BE2C (cell line): ENCODE measurements around the gene DYNLT3.
A peak's percentile ranks its signal among the peaks of the same experiment; 100 is the strongest.

Experiments used
- DNase-seq: peaks from one replicate; pipeline ENCODE4 v3.0.0-alpha.2; 2020
- H3K27me3 ChIP-seq: fragments of 250-450 bp; sonication (Bioruptor Pico); 2 replicates; pipeline ENCODE4 v1.5.1; 2020; ENCODE audit warnings: mild to moderate bottlenecking
- H3K36me3 ChIP-seq: fragments of 250-450 bp; sonication (Bioruptor Pico); 2 replicates; pipeline ENCODE4 v1.5.1; 2020; ENCODE audit warnings: mild to moderate bottlenecking
- H3K4me1 ChIP-seq: fragments of 250-450 bp; sonication (Bioruptor Pico); 2 replicates; pipeline ENCODE4 v1.5.1; 2020
- H3K4me3 ChIP-seq: 2 replicates; pipeline ENCODE4 v1.5.1; 2011; ENCODE audit warnings: low read depth, low read length
- H3K9me3 ChIP-seq: fragments of 250-450 bp; sonication (Bioruptor Pico); 2 replicates; pipeline ENCODE4 v1.5.1; 2020
- CTCF ChIP-seq: IDR thresholded peaks from 2 replicates; pipeline ENCODE4 v1.5.1; 2012; ENCODE audit warnings: mild to moderate bottlenecking, low read depth, low read length

The DYNLT3 gene

GRCh38 chrX:37854748-37855147 is 7.4 kb upstream of the DYNLT3 start:
- H3K36me3 ChIP-seq = no peaks in the 10 kb centered on the region
- no peaks in the 10 kb centered on the region for H3K4me1 ChIP-seq
- H3K4me3 ChIP-seq = no peak overlapping the region
- no peak for TF ChIP-seq CTCF
- H3K27me3 ChIP-seq = no peaks in the 10 kb centered on the region
- no peak for DNase-seq
- no peaks in the 10 kb centered on the region for H3K9me3 ChIP-seq

GRCh38 chrX:37854148-37854547 is 6.8 kb upstream of the DYNLT3 start:
- Histone ChIP-seq H3K9me3 (no peaks in the 10 kb centered on the region), H3K27me3 (no peaks in the 10 kb centered on the region), H3K4me1 (no peaks in the 10 kb centered on the region), H3K36me3 (no peaks in the 10 kb centered on the region), H3K4me3 (no peak overlapping the region)
- no peak for TF ChIP-seq CTCF
- no peak for DNase-seq

- Histone ChIP-seq H3K9me3 (no peaks in the 10 kb centered on the region), H3K4me1 (no peaks in the 10 kb centered on the region), H3K4me3 (peak overlapping the region; percentile 58), H3K27me3 (no peaks in the 10 kb centered on the region), H3K36me3 (no peaks in the 10 kb centered on the region)
- TF ChIP-seq CTCF = no peak
- no peak for DNase-seq
Observed at GRCh38 chrX:37847733-37848197, 394 bp upstream of the DYNLT3 start.

GRCh38 chrX:37846558-37846933 is 825 bp downstream of the DYNLT3 start:
- no peak for TF ChIP-seq CTCF
- Histone ChIP-seq H3K27me3 (no peaks in the 10 kb centered on the region), H3K4me3 (peak overlapping the region; percentile 58), H3K9me3 (no peaks in the 10 kb centered on the region), H3K36me3 (no peaks in the 10 kb centered on the region), H3K4me1 (no peaks in the 10 kb centered on the region)
- no peak for DNase-seq

GRCh38 chrX:37846141-37846540 is 1.2 kb downstream of the DYNLT3 start:
- no peak for TF ChIP-seq CTCF
- H3K27me3 ChIP-seq = no peaks in the 10 kb centered on the region
- no peaks in the 10 kb centered on the region for H3K36me3 ChIP-seq
- no peak overlapping the region for H3K4me3 ChIP-seq
- H3K4me1 ChIP-seq = no peaks in the 10 kb centered on the region
- DNase-seq = no peak
- H3K9me3 ChIP-seq = no peaks in the 10 kb centered on the region

- TF ChIP-seq CTCF = no peak
- H3K36me3 ChIP-seq = no peaks in the 10 kb centered on the region
- no peak for DNase-seq
- no peaks in the 10 kb centered on the region for H3K9me3 ChIP-seq
- no peaks in the 10 kb centered on the region for H3K27me3 ChIP-seq
- H3K4me3 ChIP-seq = no peak overlapping the region
- H3K4me1 ChIP-seq = no peaks in the 10 kb centered on the region
Observed at GRCh38 chrX:37844622-37845021, 2.7 kb downstream of the DYNLT3 start.
